DMS 273 (cell line): ENCODE results near the gene KRT15.

Experiments
- DNase-seq: peaks from one replicate; lab custom pipeline; 2025; ENCODE audit not compliant: unreplicated experiment; lab: John Stamatoyannopoulos, UW

The KRT15 gene

DNA sequence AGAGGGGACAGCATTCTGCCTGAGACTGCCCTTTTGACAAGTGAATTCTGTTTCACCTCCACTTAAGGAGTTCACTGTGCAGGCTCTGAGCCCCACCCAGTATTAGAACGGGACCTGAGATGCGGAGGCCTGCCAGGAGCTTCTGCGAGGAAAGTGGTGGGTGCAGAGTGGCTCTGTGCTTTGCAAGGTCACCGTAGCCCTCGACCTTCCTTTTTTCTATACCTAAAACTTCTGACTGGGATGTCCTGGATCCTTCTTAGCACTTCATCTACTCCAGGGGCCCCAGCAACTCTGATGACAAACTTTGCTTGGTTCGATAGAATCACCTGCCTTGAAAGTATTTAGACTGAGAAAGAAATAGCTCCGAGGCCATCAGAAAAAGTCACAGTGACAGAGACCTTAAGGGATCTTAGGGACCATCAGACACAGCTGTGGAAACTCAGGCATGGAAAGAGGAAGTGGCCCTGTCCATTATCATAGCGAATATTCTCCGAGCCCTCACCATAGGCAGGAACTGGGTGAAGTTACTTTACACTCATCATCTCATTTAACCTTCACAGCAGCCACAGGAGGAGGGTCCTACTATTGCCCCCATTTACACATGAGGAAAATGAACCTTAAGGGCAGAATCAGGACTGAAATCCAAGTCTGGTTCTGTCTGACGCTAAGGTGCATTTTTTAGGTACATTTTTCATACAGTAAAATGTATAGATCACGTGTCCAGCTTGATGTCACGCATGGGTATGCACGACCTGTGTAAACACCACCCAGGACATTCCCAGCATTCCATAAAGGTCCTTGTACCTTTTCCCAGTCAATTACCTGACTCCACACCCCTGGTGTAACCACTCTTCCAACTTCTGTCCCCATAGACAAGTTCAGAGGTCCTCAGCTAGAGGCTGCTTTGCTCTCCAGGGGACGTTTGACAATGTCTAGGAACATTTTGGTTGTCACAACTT, 12.6 kb downstream of the KRT15 start:
- DNase-seq, result no peak

DNA sequence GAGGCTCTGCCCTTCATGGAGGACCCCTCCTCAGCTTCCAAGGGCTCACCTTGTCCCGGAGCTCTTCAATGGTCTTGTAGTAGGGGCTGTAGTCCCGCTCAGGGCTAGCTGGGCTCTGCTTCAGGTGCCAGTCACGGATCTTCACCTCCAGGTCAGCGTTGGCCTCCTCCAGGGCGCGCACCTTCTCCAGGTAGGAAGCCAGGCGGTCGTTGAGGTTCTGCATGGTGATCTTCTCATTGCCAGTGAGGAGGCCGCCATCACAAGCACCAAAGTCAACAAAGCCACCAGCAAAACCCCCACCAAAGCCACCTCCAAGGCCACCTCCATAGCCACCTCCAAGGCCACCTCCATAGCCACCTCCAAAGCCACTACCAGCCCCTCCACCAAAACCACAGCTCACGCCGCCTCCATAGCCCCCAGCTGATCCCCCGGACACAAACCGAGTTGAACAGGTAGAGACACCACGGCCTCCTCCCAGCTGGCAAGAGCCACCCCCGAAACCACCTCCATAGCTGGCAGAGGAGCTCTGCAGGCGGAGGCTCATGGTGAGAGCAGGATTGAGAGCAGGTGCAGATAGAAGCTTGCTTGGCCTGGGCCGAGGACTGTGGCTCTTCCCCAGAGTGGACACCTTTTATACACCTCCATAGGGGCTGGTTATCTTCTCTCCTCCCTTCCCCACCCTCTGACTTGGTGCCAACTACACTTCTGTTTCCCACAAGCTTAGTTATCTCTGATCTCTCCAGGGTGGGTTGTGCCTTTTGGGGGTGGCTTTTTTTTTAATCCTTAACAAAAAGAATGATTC, 13.5 kb downstream of the KRT15 start, which contains the start of gene KRT13:
Gene KRT13 (minus strand): TSS at position 606 of the 802 bp plus-strand sequence. CDS start 62 bp downstream, at position 544.
- no peak for DNase-seq

DNA sequence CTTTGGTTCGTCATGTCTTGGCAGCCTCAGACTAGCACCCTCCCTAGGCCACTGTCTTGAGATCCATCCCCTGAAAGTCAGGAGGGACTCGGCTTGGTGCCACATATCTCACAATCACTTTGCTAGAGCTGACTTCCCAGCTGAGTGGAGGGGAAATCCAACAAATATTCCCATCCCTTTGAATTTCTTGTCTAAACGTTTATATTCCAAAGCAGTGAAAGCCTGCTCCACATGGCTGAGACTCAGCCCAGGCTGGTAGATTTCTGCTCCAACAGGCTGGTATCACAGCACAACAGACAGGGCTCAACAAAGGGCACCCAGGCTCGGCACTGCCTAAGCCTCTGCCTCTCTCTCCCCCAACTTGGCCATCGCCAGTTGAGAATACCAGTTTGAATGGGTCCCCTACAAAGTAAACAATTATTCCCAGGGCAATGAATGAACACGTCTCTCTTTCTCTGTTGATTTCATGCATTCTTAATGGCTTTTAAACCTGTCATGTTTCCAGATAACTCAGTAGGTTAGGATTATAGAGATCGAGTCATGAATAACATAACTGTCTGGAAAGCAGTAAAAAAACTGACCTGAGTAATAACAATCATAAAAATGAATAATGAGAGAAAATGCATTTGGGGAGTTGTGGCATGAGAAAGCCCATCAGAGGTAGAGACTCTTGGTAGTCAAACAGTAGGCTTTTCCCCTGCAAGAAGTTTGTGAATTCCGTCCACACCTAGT, 14.3 kb downstream of the KRT15 start:
- DNase-seq, result no peak

DNA sequence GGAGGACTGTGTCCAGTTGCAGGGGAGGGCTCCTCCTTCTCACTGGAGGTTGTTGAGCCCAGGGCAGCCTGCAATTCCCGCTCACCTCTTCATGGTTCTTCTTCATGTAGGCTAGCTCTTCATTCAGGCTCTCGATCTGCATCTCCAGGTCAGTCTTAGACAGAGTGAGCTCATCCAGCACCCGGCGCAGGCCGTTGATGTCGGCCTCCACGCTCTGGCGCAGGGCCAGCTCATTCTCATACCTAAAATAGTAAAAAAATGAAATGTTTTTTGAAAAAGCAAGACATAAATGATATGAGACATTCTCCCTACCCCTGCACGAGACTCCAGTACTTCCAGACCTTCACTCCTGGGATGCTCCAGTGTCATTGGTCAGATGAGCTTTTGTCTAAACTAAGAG, 15.5 kb downstream of the KRT15 start:
- DNase-seq, result no peak

DNA sequence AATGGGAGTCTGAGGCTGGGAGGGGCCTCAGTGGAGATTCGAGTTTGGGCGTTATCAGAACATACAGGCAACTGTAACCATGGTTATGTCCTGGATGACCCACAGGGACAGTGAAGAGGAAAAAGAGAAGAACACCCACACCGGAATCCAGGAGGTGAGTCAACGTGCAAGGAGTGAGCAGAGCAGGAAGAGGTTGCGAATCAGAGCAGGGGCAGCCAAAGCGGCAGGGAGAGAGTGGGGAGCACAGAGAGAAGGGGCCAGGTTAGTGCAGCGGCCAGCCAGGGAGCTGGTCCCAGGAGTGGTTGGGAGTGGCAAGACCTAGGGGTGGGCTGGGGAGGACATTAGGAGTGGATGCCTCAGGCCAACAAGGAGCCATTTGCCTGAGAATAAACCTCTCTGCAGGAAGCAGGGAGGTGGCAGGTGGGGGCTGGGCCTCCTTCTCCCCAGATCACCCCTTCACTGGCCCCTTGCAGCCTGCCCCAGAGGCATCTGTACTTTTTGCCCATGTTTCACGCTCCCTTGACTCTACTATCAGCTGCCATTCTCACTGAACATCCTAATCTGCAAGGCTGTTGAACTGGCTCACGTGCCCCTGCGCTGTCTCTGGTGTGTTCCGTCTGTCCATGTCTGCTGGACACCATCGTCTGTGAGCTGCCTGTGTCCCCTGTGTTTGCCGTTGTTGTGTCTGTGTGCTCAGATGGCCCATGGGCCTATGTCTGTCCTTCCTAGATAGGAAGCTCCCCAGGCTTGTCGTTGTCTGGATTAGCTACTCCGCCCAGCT, 18.4 kb downstream of the KRT15 start:
- DNase-seq, result no peak

DNA sequence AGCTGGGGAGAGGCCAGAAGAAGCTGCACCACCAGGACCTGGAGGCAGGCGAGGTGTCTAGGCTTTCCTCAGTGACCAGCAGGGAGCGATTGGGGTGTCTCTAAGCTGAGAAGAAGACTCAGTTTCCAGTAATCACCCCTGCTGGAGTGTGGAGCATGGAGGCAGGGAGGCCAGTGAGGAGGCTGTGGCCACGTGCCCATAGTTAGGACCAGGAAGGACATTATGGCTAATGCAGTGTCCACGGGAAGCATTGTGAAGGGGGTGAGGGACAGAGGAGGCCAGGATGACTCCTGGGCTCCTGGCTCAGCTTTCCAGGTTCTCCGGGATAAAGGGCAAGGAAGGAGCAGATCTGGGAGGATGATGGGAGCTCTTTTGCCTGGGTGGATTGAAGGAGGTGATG, 19.0 kb downstream of the KRT15 start:
- DNase-seq, result no peak

DNA sequence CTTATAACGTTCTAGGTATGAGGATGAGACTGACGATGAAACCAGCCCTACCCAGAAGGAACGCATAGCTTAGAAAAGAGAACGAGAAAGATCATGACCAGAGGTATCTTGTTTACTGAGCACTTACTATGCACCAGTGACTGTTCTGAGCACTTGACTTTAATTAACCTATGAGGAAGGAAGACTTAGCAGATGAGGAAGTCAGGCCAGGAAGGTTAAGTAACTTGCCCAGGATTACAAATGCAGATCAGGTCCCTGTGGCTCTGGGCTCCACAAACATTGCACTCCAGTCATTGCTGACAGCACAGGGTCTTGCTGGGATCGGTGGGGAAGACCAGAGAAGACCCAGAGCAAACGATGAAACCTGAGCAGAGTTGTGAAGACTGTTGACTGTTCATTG, 20.4 kb downstream of the KRT15 start:
- DNase-seq, result no peak

DNA sequence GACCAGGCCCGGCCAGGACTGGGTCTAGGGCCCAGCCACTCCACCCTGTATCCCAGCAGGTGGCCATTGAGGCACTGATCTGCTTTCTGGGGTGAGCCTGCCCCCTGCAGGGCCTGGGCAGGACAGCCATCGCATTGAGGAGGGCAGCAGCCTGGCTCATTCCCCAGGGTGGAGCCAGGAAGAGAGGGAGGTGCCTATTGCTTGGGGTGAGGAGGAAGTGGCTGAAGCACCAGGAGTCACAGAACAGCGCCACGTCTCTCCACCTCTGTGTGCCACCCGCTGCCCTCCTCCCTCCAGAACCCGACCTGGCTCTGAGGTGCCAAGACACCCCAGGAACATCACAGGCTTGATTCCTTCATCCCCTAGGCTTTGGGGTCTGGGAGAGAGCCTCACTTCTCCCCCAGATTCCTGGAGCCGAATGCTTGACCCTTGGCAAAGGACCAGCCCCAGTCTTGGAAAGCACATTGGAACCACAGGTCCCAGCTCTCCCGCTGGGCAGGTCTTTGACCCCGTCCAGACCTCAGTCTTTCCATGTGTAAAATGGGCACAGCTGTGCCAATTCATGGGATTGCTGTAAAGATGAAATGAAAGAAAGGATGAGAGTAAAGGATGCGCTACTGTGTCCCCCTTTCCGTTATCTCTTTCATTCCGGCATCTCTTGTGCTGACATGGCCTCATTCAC, 21.7 kb downstream of the KRT15 start:
- peak; percentile 86 for DNase-seq

DNA sequence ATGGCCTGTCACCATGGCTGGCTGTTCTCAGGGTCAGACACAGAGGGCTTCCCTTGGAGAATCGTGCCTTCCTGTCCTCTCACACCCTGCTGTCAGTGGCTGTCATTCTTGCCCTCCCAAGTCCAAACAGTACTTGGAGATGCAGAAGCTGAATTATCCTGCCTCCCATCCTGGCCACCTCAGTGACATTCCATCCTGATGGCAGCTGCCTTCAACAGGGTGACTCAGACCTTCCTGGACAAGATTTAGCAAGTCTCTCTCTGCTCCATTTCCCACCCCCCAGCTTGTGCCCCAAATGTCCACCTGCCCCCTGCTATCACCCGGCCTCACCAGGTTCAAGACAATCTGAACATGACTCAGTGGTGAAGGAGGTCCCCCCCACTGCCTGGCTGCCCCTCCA, 24.2 kb downstream of the KRT15 start:
- DNase-seq, result no peak

DNA sequence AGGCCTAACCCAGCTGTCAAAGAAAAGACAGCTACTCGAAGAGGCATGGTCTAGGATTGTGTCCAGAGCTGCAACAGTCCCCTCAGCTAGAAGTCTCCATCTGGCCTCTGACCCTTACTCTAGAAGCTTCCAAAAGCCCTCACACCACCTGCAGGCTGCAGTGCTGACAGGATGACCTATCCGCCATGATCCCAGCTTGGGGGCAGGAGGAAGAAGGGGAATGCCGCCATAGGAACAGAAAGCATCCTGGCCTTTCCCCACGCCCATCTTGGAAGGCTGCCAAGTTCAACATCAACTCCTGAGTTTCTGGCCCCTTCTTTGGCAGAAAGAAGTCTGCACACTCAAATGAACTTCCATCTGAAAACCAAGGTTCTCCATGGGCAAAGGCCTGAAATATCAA, 25.9 kb downstream of the KRT15 start:
- peak; percentile 67 for DNase-seq

DNA sequence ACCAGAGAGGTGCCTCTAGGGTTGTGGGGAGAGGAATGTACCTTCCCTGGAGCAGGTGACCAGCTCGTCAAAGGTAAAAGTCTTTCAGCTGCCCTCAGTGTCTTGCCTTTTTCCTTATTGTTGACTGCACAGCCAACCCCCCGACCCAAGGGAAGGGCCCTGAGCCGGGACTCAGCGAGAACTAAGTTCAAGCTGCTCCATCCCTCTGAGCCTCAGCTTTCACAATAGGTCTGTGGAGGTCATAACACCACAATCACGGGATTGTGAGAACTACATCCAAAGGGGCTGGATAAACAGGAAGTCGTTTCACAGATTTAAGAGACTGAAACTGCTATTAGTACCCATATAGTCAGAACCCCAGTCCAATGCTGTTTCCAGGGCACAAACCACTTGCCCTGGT, 26.3 kb downstream of the KRT15 start:
- no peak for DNase-seq

DNA sequence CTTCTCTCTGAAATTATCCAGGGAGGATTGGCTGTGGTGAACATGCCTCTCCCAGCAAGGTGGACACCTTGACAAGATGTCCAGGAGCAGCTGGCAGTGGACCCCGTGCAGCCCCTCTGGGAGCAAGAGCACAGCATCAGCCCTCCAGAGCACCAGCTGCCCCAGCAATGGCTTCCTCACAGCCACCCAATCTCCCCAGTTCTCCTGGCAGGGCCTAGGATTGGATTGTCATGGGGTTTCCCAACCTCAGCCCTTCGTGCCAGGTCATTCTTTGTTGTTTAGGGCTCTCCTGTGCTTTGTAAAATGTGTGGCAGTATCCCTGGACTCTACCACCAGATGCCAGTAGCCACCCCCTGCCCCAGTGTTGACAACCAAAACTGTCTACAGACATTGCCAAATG, 27.2 kb downstream of the KRT15 start:
- no peak for DNase-seq

DNA sequence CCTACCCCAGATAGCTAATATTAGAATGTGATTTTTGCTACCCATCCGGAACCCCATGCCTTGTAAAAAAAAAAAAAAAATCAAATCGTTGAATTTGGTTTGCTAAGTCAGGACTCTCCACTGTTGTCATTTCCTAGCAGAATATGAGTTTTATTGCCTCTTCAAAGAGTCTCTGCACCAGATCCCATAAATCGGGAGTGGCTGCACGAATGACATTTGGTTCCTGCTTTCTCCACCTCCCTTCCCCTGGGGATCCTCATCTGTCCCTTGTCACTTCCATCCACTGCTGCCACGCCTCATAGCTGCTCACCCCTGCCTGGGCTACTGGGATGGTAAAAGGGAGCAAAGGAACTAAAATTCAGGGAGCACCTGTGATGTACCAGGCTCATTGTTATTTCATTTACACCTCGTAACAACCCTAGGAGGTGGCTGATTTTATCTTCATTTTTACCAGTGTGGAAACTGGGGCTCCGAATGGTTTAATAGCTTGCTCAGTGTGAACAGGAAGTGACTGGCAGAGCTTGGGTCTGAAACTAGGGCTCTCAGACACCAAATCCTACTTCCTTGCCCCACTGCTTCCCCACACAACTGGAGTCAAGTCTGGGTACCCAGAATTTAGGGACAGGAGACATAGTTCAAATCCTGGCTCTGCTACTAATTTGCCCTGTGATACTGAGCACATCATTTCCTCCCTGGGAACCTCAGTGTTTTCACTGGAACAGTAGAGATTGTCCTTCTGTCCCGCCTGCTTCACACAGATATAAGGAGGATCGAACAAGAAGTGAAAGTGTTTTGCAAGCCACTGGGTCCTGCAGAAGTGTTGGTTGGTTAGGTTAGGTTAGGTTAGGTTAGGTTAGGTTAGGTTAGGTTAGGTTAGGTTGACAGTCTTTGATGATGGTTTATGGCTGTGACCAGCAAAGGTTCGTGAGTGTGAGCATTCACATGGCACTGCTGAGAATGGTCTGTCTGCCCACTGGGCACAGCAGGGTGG, 28.4 kb downstream of the KRT15 start:
- no peak for DNase-seq

DNA sequence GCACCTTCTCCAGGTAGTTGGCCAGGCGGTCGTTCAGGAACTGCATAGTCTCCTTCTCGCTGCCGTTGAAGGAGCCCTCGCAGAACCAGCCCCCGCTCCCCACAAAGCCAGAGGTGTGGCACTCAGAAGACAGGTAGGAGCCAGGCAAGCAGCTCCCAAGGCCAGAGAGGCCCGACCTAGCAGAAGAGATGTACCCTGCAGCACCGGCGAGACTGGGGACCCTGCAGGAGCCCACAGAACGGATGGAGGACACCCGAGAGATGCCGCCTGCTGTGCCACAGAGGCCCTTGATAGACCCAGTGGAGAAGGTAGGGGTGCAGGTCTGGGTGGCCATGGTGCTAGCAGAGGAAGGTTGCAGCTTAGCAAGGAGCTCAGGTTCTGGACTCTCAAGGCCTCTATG, 29.2 kb downstream of the KRT15 start, which contains the start of gene KRT36:
Gene KRT36 (minus strand): TSS at position 380 of the 400 bp plus-strand sequence. CDS start 46 bp downstream, at position 334.
- no peak for DNase-seq

DNA sequence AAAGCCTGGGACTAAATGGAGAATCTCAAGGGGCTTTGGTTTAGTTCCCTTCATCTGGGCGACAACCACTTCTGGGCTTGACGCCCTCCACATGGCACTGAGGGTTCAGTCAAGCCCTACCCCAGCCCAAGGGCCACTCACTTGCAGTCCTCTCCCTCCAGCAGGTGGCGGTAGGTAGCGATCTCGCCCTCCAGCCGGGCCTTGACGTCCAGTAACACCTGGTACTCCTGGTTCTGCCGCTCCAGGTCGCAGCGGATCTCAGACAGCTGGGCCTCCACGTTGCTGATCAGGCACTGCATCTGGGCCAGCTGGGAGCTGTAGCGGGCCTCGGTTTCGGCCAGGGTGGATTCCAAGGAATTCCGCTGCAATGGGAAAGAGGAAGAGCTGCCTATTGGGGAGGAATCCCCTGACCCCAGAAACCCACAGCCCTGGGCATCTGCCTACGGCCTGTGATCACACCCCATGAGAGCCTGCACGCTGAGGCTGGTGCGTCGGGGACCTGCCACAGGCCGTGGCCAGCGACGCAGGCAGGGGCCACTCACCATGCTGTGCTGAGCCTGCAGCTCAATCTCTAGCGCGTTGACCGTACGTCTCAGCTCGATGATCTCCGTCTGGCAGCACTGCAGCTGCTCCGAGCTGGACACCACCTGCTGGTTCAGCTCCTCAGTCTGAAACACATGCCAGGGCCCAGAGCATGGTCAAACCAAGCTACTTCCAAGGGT, 31.7 kb downstream of the KRT15 start:
- DNase-seq, result peak; percentile 49

DNA sequence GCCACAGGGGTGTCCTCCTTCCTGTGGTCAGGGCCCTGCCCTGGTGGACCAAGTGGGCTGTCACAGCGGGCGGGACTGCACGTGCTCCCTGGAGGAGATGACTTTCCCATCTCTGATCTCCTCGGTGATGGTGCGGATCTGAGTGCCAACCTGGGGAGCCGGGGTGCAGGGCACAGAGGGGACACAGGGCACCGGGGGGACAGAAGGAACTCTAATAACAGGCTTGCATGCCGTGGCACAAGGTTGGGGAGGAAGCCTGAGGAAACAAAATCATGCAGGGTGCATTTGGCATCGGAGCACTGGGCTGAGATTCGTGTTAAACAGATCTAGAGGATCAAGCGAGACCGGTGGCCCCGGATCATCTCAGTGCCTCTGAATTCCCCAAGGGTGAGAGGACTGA, 32.4 kb downstream of the KRT15 start:
- DNase-seq, result no peak

DNA sequence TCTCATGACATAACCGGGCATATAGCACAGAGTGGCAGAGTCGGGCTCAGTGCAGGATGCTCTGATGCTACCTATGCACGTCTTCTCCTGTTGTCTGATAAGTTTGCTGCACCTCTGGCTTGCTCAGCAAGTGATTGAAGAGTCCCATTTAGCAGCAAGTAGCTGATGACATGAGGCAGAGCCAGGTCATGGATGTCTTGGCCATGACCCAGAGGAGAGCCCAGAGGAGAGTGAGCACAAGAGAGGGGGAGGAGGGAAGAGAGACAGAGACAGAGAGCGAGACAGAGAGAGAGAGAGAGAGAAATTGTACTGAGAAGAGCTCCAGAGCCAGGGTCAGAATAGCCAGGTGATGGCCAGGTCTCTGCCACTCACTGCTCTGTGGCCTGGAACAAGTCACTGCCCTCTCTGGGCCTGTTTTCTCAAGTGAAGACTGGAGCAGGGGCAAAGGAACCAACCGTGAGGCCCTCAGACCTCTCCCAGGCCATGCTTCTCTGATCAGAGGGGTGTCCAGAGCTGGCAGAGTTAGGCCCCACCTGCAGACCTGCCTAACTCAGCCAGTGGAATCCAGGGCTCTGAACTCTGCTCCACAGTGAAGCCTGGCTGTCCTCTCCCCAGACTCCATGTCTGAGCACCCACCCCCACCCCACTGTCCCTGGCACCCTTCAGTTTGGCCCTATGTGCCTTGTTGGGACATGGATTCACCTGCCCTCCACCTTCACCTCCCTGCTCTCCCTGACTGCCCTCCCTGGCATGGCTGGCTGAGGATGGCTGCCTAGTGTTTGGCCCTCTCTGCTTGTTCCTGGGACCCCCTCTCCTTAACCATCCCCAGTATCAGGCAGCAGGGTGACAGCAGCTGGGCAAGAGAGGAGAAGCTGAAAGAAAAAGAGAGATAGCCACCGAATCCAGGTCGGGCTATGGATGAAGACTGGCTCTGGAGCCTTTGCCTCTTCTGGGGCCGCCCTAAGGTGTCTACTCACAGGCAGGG, 33.5 kb downstream of the KRT15 start:
- DNase-seq, result no peak
